ENCODE results near the gene AGAP3.

The AGAP3 gene

DNA sequence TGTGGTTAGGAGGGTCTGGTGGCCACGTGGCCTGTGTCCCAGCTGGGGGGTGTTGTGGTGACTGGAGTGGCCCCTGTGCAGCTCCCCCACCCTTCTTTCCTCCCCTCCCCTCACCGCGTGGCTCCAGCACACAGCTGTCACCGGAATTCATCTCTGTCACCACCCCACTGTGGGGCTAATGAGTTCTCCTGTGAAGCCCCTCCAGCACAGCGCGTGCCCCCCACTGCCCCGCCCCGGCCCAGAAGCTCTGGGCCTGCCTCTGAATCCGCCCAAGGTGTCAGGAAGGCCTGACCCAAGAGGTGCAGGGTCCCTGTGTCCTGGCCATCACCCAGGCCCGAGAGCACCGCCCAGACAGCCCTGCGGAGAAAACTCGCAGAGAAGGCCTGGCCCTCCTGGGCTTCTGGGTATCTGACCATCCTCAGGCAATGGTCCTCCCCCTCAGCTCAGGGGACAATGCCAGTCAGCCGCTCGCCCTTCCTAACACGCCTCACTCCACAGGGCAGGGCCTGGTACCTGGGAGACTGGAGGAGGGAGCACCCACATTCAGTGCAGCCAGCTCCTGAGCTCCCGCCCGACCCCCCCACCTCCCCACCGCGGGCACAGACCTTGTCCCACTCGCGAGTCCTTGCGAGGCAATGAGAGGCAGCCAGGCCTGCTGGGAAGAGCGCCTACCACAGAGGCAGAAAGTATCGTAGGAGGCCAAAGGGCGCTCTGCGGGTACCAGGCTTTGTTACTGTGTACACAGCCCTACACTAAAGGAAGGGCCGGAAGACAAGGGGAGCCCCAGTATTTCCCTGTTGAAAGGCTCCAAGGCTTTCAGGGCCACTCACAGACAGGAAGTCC, 43.1 kb downstream of the AGAP3 start:
- H3K9me3 ChIP-seq (ENCODE audit: insufficient read depth, low read length) = peaks cover 5% of the 10 kb centered on the region; the same call in 1 of the 2 replicates
- no peaks in the 10 kb centered on the region for H3K27me3 ChIP-seq (ENCODE audit: insufficient read depth, insufficient read length)
- no peak for DNase-seq (ENCODE audit: low read depth, low spot score)
- H3K9ac ChIP-seq (ENCODE audit: insufficient read length, low read depth) = no peak overlapping the region
- TF ChIP-seq ZNF274 (IDR thresholded peaks at IDR 0.05; ENCODE audit: low read depth, low read length) (no peak), YY1 (IDR thresholded peaks at IDR 0.05; ENCODE audit: insufficient read depth, insufficient read length) (no peak), SUZ12 (IDR thresholded peaks at IDR 0.05; ENCODE audit: extremely low read depth, insufficient read depth, insufficient read length) (no peak)
- peaks cover 16% of the 10 kb centered on the region for H3K4me1 ChIP-seq (ENCODE audit: insufficient read depth, insufficient read length)
- H3K4me3 ChIP-seq (ENCODE audit: insufficient read length, low read depth) = no peak overlapping the region
- H3K36me3 ChIP-seq (ENCODE audit: insufficient read depth, insufficient read length, low read length) = peaks cover 83% of the 10 kb centered on the region

DNA sequence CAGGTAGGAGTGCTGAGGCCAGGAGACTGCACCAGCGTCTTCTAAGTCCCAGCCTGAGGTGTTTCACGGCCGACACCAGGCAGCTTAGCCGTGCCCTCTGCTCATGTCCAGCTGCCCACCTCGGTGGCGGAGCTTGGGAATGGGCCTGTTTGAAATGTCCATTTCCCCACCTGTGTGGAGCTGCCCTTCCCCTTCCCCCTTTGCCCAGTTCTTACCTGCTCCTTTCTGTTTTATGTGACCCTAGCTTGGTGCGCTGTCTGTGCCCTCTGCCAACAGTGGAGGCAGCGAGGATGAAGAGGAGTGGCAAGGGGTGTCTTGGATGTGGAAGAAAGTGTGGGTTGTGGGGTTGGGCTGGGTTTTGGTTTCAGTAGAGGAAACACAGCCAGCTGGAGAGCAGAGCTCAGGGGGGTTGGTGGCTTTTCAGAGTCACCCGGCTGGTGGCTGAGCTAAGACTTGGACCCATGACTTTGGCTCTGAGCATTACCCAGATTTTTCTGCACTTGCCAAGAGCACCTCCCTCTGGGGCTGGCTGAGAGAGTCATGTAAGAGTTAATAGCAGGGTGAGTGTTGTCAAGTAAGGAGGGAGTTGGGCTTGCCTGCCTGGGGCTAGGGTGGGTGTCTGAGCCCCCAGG, 43.8 kb downstream of the AGAP3 start:
- TF ChIP-seq YY1 (IDR thresholded peaks at IDR 0.05; ENCODE audit: insufficient read depth, insufficient read length) = no peak
- TF ChIP-seq SUZ12 (IDR thresholded peaks at IDR 0.05; ENCODE audit: extremely low read depth, insufficient read depth, insufficient read length) = no peak
- no peak for TF ChIP-seq ZNF274 (IDR thresholded peaks at IDR 0.05; ENCODE audit: low read depth, low read length)
- Histone ChIP-seq H3K27me3 (ENCODE audit: insufficient read depth, insufficient read length) (no peaks in the 10 kb centered on the region), H3K4me1 (ENCODE audit: insufficient read depth, insufficient read length) (peaks cover 9% of the 10 kb centered on the region), H3K9ac (ENCODE audit: insufficient read length, low read depth) (no peak overlapping the region), H3K9me3 (ENCODE audit: insufficient read depth, low read length) (no peaks in the 10 kb centered on the region), H3K4me3 (ENCODE audit: insufficient read length, low read depth) (no peak overlapping the region), H3K36me3 (ENCODE audit: insufficient read depth, insufficient read length, low read length) (peaks cover 83% of the 10 kb centered on the region)
- no peak for DNase-seq (ENCODE audit: low read depth, low spot score)

DNA sequence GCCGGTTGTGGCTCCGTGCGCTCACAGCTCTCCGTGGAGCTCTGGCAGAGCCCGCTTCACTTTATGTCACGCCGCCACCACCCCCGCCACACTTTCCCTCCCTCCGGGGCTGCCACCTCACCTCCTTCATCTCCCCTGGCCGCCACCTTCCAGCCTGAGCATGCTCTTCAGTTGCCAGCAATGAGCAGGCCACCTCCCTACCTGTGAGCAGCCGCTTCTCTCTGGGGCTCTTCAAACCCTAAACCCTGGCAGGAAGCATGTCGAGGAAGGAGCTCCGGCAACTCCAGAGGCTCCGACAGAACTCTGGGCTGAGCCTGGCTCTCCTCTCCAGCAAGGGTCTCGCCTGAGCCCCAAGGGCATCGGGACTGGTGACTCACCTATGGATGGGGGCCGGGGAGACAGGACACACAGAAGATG, 44.5 kb downstream of the AGAP3 start:
- Histone ChIP-seq H3K4me1 (ENCODE audit: insufficient read depth, insufficient read length) (peaks cover 7% of the 10 kb centered on the region), H3K9ac (ENCODE audit: insufficient read length, low read depth) (no peak overlapping the region), H3K4me3 (ENCODE audit: insufficient read length, low read depth) (no peak overlapping the region), H3K36me3 (ENCODE audit: insufficient read depth, insufficient read length, low read length) (peaks cover 89% of the 10 kb centered on the region), H3K27me3 (ENCODE audit: insufficient read depth, insufficient read length) (no peaks in the 10 kb centered on the region), H3K9me3 (ENCODE audit: insufficient read depth, low read length) (no peaks in the 10 kb centered on the region)
- no peak for DNase-seq (ENCODE audit: low read depth, low spot score)
- TF ChIP-seq YY1 (IDR thresholded peaks at IDR 0.05; ENCODE audit: insufficient read depth, insufficient read length) (no peak), SUZ12 (IDR thresholded peaks at IDR 0.05; ENCODE audit: extremely low read depth, insufficient read depth, insufficient read length) (no peak), ZNF274 (IDR thresholded peaks at IDR 0.05; ENCODE audit: low read depth, low read length) (no peak)

DNA sequence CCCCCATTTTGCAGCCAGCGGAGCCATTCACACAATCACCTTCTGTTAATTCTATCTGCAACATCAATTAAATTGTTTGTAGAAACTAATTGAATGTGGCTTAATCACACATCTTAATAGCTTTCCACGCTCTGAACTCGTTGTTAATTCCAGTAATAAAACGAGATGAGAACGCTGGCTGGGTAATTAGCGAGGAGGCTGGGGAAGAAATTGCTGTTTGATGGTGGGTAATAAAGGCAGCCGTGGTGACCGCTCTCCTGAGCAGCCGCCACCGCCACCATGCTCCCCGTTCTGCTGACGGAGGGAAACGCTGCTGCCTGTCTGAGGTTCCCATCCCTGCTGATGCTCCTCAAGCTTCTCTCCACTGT, 44.9 kb downstream of the AGAP3 start:
- Histone ChIP-seq H3K9me3 (ENCODE audit: insufficient read depth, low read length) (no peaks in the 10 kb centered on the region), H3K9ac (ENCODE audit: insufficient read length, low read depth) (no peak overlapping the region), H3K36me3 (ENCODE audit: insufficient read depth, insufficient read length, low read length) (peaks cover 94% of the 10 kb centered on the region), H3K4me1 (ENCODE audit: insufficient read depth, insufficient read length) (peaks cover 7% of the 10 kb centered on the region), H3K27me3 (ENCODE audit: insufficient read depth, insufficient read length) (no peaks in the 10 kb centered on the region), H3K4me3 (ENCODE audit: insufficient read length, low read depth) (no peak overlapping the region)
- TF ChIP-seq ZNF274 (IDR thresholded peaks at IDR 0.05; ENCODE audit: low read depth, low read length) (no peak), SUZ12 (IDR thresholded peaks at IDR 0.05; ENCODE audit: extremely low read depth, insufficient read depth, insufficient read length) (no peak), YY1 (IDR thresholded peaks at IDR 0.05; ENCODE audit: insufficient read depth, insufficient read length) (no peak)
- no peak for DNase-seq (ENCODE audit: low read depth, low spot score)

DNA sequence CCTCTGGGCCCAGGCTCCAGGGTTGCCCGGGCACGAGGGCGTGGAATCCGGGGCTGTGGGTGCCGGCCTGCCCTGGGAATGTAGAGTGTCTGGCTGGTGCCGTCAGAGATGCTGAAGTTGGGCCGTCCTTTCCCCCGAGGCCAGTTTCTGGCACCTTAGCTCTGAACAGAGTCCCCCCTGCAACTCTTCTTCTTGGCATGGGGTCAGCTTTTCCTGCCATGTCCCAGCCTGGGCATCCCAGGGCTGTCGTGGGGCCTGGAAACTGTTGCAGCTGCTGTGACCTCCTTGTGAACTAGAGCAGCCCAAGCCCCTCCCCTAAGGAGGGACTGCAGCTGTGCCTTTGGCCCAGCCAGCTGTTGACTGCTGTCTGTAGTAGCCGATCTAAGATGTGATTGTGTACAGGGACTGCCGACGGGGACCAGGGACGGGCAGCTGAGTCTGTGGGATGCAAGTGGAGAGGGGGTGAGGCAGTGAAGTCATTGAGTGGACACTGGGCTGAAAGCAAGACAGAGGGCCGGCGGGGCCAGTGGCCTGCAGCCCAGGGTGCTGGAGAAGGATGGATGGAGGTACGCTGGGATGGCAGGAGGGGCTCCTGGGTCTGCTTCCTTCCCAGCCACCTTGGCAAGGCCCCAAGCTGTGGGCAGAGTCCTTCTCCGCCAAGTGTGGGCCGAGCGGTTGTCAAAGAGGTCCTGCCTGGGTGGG, 45.5 kb downstream of the AGAP3 start:
- peaks cover 94% of the 10 kb centered on the region for H3K36me3 ChIP-seq (ENCODE audit: insufficient read depth, insufficient read length, low read length)
- no peaks in the 10 kb centered on the region for H3K9me3 ChIP-seq (ENCODE audit: insufficient read depth, low read length)
- H3K4me1 ChIP-seq (ENCODE audit: insufficient read depth, insufficient read length) = peaks cover 6% of the 10 kb centered on the region
- no peaks in the 10 kb centered on the region for H3K27me3 ChIP-seq (ENCODE audit: insufficient read depth, insufficient read length)
- no peak for TF ChIP-seq SUZ12 (IDR thresholded peaks at IDR 0.05; ENCODE audit: extremely low read depth, insufficient read depth, insufficient read length)
- TF ChIP-seq YY1 (IDR thresholded peaks at IDR 0.05; ENCODE audit: insufficient read depth, insufficient read length) = no peak
- TF ChIP-seq ZNF274 (IDR thresholded peaks at IDR 0.05; ENCODE audit: low read depth, low read length) = no peak
- H3K9ac ChIP-seq (ENCODE audit: insufficient read length, low read depth) = no peak overlapping the region
- DNase-seq (ENCODE audit: low read depth, low spot score) = no peak
- no peak overlapping the region for H3K4me3 ChIP-seq (ENCODE audit: insufficient read length, low read depth)

DNA sequence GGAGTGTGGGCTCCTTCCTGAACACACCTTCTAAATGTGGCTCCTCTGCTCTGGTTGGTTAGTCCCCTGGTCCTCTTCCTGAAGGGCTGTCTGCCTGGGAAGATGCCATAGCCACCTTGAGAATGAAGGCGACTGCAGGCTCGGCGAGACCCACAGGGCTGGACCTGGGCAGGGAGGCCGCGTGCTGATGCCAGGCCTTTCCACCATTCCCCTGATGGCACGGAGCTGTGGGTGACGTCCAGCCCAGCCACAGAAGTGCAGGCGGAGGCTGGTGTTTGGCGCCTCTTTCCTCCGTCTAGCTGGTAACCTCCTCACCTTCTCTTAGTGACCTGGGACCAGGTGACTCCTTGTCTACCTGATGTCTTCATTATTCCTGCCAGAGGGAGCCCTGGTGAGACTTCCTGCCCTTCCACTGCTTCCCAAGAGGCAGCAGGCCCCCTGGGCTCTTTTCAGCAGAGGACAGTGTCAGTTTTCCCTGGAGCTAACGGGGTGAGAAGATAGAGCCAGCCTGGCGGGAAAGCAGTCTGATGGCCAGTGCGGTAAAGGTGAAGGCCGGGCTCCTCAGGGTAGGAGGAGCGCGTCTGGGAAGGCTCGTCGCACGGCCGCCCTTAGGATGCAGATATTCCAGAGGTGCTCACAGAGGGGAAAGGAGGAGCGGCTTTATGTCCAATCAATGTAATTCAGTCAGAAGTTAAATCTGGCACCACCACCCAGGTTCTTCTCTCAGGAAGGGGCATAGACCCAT, 46.4 kb downstream of the AGAP3 start:
- no peak for TF ChIP-seq ZNF274 (IDR thresholded peaks at IDR 0.05; ENCODE audit: low read depth, low read length)
- H3K9me3 ChIP-seq (ENCODE audit: insufficient read depth, low read length) = no peaks in the 10 kb centered on the region

More for the DNA sequence above, 46.4 kb downstream of the AGAP3 start:
- peaks cover 10% of the 10 kb centered on the region for H3K4me1 ChIP-seq (ENCODE audit: insufficient read depth, insufficient read length)
- H3K27me3 ChIP-seq (ENCODE audit: insufficient read depth, insufficient read length) = no peaks in the 10 kb centered on the region
- no peak overlapping the region for H3K9ac ChIP-seq (ENCODE audit: insufficient read length, low read depth)
- no peak overlapping the region for H3K4me3 ChIP-seq (ENCODE audit: insufficient read length, low read depth)
- peaks cover 88% of the 10 kb centered on the region for H3K36me3 ChIP-seq (ENCODE audit: insufficient read depth, insufficient read length, low read length)
- DNase-seq (ENCODE audit: low read depth, low spot score) = no peak
